SK-N-SH (cell line): Measurements from ENCODE around the gene TRAIP.

Experiments
- CTCF ChIP-seq: fragments of 200-600 bp; sonication (generic); IDR thresholded peaks from 2 replicates; pipeline ENCODE4 v1.6.1; 2017; ENCODE audit warnings: antibody characterized with exemption, mild to moderate bottlenecking, moderate library complexity
- EP300 ChIP-seq, 2 experiments: IDR thresholded peaks; 2 replicates each; pipeline versions ENCODE4 v1.4.0 to v1.6.1; 2012; ENCODE audit warnings: borderline replicate concordance in 1 of 2, low read depth in 1 of 2, low read length in 1 of 2
- EZH2phosphoT487 ChIP-seq: fragments of 200-600 bp; sonication (generic); IDR thresholded peaks from 2 replicates; pipeline ENCODE4 v1.6.1; 2017; ENCODE audit warnings: low read depth, mixed run types, mild to moderate bottlenecking, antibody characterized with exemption, moderate library complexity, borderline replicate concordance
- JUND ChIP-seq: IDR thresholded peaks from 2 replicates; pipeline ENCODE4 v1.4.0; 2012
- MAX ChIP-seq: IDR thresholded peaks from 2 replicates; pipeline ENCODE4 v1.4.0; 2012; ENCODE audit warnings: low read depth
- MXI1 ChIP-seq: IDR thresholded peaks from 2 replicates; pipeline ENCODE4 v1.6.1; 2012; ENCODE audit warnings: mild to moderate bottlenecking, low read depth, low read length, improper control_type of control experiment
- POLR2AphosphoS5 ChIP-seq: IDR thresholded peaks from 2 replicates; pipeline ENCODE4 v1.6.1; 2012; ENCODE audit warnings: low read depth, low read length
- RAD21 ChIP-seq: IDR thresholded peaks from 2 replicates; pipeline ENCODE4 v1.6.1; 2012; ENCODE audit warnings: mild to moderate bottlenecking, low read length
- RCOR1 ChIP-seq: fragments of 150-350 bp; IDR thresholded peaks from 2 replicates; pipeline ENCODE4 v1.6.1; 2017; ENCODE audit warnings: antibody characterized with exemption, low read length
- REST ChIP-seq: IDR thresholded peaks from 2 replicates; pipeline ENCODE4 v1.6.1; 2012; ENCODE audit warnings: mild to moderate bottlenecking, low read depth, low read length, moderate library complexity
- YY1 ChIP-seq: IDR thresholded peaks from 2 replicates; pipeline ENCODE4 v1.4.0; 2012; ENCODE audit warnings: low read depth, mild to moderate bottlenecking

- TF ChIP-seq JUND (no peak), CTCF (no peak), REST (no peak), POLR2AphosphoS5 (no peak), EP300 (IDR thresholded peaks at IDR 0.05; ENCODE audit: borderline replicate concordance in 1 of 2, low read depth in 1 of 2, low read length in 1 of 2) (no peak), EZH2phosphoT487 (no peak), RAD21 (no peak), RCOR1 (no peak), YY1 (no peak), MAX (no peak), MXI1 (no peak)
These were observed 65.5 kb downstream of the TRAIP start for GRCh38 chr3:49790626-49791411.
